Measurements from ENCODE around the gene PXMP2. TPM values are rescaled to one million over a fixed set of nuclear protein-coding genes. Genes with fewer than 3 reads are reported as not detected.

Gene PXMP2
- total RNA-seq, 1 donor from 2014 or later: 25.2 TPM

DNA sequence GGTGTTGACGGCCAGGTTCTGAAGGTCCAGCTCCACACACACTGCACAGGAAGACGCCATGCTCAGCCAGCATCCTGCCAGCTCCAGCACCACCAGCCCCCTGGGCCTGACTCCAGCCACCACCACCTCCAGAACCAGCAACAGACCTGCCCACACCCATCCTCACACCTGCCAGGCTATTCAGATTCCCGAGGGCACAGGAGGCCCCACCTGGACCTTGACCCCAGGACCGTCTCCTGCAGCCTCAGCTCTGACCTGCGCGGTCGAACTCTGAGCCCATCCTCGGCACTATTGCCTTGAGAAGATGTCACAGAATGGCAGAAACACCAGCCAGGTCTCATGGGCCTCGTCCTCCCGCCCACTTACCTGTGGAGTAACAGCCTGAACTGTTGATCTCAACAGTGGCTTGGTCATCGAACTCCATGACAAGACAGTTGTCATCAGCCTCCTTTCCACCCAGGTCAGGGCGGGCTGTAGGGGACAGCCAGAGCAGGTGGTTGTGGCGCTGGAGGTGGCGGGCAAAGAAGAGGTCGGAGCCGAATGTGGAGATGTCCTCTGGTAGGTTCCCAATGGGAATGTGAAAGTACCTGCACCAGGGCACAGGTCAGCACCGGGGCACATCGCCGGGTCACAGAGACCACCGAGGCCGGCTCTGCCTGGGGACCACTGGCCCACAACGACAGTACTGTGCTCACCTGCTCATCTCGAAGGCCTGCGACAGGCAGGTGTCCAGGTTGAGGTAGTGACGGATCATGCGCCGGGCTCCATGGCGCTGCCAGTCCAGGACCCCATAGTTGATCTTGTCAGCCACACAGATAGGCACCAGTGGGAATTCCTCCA lies 45.4 kb upstream of the PXMP2 start:
- Mint-ChIP-seq H3K9me3 (no peaks in the 10 kb centered on the region), H3K36me3 (peaks cover 22% of the 10 kb centered on the region), H3K27me3 (ENCODE audit: low read depth) (no peaks in the 10 kb centered on the region), H3K4me3 (no peak overlapping the region), H3K27ac (no peak overlapping the region), H3K4me1 (no peaks in the 10 kb centered on the region)
- DNase-seq (ENCODE audit: low spot score in 2 of 2, unreplicated experiment in 2 of 2): no peak
- TF ChIP-seq, protein P1, sequence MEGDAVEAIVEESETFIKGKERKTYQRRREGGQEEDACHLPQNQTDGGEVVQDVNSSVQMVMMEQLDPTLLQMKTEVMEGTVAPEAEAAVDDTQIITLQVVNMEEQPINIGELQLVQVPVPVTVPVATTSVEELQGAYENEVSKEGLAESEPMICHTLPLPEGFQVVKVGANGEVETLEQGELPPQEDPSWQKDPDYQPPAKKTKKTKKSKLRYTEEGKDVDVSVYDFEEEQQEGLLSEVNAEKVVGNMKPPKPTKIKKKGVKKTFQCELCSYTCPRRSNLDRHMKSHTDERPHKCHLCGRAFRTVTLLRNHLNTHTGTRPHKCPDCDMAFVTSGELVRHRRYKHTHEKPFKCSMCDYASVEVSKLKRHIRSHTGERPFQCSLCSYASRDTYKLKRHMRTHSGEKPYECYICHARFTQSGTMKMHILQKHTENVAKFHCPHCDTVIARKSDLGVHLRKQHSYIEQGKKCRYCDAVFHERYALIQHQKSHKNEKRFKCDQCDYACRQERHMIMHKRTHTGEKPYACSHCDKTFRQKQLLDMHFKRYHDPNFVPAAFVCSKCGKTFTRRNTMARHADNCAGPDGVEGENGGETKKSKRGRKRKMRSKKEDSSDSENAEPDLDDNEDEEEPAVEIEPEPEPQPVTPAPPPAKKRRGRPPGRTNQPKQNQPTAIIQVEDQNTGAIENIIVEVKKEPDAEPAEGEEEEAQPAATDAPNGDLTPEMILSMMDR (IDR thresholded peaks at IDR 0.05; ENCODE audit: unreplicated experiment): no peak

DNA sequence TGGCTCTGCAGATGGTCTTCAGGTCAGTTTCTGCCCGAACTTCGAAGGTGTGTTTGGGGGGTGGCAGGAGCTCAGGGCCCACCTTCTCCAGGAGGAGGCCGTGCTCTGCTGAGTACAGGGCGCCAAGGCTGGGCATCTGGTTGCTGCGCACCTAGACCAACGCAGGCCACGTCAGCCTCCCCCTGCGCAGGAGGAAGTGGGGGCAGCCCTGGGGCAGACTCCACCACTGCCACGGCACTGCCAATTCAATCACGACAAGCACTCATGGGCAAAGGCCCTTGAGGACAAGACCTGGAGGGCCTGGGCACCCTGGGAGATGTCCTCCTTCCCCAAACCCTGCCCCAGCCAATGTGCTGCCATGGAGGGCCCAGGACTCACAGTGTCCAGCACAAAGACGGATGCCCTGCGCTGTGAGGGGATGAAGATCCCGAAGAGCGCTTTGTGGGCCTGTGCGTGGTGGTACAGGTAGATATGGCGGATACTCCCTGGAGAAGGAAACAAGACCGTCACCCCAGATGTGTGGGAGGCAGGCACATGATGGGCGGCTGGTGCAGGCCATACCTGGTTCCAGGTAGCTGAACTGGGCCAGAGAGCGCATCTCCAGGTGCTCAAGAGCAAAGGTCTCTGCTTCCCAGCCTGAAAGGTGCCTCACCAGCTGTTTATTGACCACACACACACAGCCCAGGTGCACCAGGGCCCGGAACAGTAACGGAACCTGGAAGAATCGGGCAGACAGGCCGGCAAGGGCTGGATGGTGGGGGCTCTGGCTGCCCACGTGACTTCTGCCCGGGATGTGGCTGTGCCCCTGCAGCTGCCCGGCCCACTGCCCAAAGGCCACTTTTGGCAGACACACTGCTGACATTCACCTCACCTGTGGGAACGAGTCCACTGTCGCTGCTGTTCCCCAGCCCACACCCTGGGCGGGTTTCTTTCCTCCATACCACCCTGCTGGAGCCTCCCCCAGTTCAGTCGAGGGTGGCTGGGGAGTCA lies 44.2 kb upstream of the PXMP2 start:
- Mint-ChIP-seq H3K4me1 (no peaks in the 10 kb centered on the region), H3K27ac (no peak overlapping the region), H3K27me3 (ENCODE audit: low read depth) (no peaks in the 10 kb centered on the region), H3K9me3 (no peaks in the 10 kb centered on the region), H3K4me3 (no peak overlapping the region), H3K36me3 (peaks cover 26% of the 10 kb centered on the region)
- TF ChIP-seq, protein P1 (IDR thresholded peaks at IDR 0.05; ENCODE audit: unreplicated experiment): no peak
- DNase-seq (ENCODE audit: low spot score in 2 of 2, unreplicated experiment in 2 of 2): no peak

DNA sequence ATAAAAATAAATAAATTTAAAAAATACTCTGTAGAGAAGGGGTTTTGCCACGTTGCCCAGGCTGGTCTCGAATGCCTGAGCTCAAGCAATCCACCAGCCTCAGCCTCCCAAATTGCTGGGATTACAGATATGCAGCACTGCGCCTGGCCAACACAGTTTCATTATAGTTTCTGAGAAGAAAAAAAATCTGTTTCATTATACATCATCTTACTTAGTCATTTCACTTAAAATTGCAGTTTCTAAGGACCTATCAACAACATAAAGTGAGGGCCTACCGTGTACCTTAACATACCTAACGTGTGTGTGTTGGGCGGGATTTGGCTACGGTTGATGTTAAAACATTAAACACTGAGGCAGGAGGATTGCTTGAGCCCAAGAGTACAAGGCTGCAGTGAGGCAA lies 40.5 kb upstream of the PXMP2 start:
- DNase-seq (ENCODE audit: low spot score in 2 of 2, unreplicated experiment in 2 of 2): no peak
- Mint-ChIP-seq H3K4me1 (no peaks in the 10 kb centered on the region), H3K9me3 (no peaks in the 10 kb centered on the region), H3K36me3 (peaks cover 25% of the 10 kb centered on the region), H3K27me3 (ENCODE audit: low read depth) (no peaks in the 10 kb centered on the region), H3K4me3 (no peak overlapping the region), H3K27ac (no peak overlapping the region)
- TF ChIP-seq, protein P1 (IDR thresholded peaks at IDR 0.05; ENCODE audit: unreplicated experiment): no peak

GRCh38 chr12:132647858-132648257 lies 39.5 kb upstream of the PXMP2 start:
- TF ChIP-seq, protein P1 (IDR thresholded peaks at IDR 0.05; ENCODE audit: unreplicated experiment): no peak
- Mint-ChIP-seq H3K36me3 (peaks cover 28% of the 10 kb centered on the region), H3K27ac (no peak overlapping the region)

GRCh38 chr12:132648616-132649225 lies 38.7 kb upstream of the PXMP2 start:
- Mint-ChIP-seq H3K4me3 (no peak overlapping the region), H3K27ac (no peak overlapping the region), H3K36me3 (peaks cover 29% of the 10 kb centered on the region), H3K4me1 (no peaks in the 10 kb centered on the region), H3K27me3 (ENCODE audit: low read depth) (no peaks in the 10 kb centered on the region), H3K9me3 (no peaks in the 10 kb centered on the region)
- DNase-seq (ENCODE audit: low spot score in 2 of 2, unreplicated experiment in 2 of 2): no peak
- TF ChIP-seq, protein P1 (IDR thresholded peaks at IDR 0.05; ENCODE audit: unreplicated experiment): no peak

More at GRCh38 chr12:132647858-132648257, 39.5 kb upstream of the PXMP2 start:
- Mint-ChIP-seq H3K4me1 (no peaks in the 10 kb centered on the region), H3K9me3 (no peaks in the 10 kb centered on the region), H3K27me3 (ENCODE audit: low read depth) (no peaks in the 10 kb centered on the region), H3K4me3 (no peak overlapping the region)
- no peak for DNase-seq (ENCODE audit: low spot score in 2 of 2, unreplicated experiment in 2 of 2)
